OCI-LY1 (cell line): Measurements from ENCODE around the gene SH3RF1.

ENCODE experiments used
- H2AFZ ChIP-seq: fragments of 200-600 bp; sonication (generic), shearing (Covaris generic); 2 replicates; pipeline ENCODE4 v1.6.0; 2014; ENCODE audit warnings: antibody characterized with exemption, mild to moderate bottlenecking, low read length
- H3F3A ChIP-seq: fragments of 200-600 bp; sonication (generic), shearing (Covaris generic); 2 replicates; pipeline ENCODE4 v1.6.0; 2014; ENCODE audit warnings: mild to moderate bottlenecking, antibody characterized with exemption, low read length, moderate library complexity; ENCODE audit not compliant: insufficient read depth
- H3K27ac ChIP-seq: fragments of 200-600 bp; sonication (generic); 2 replicates; pipeline ENCODE4 v1.5.1; 2014; ENCODE audit warnings: low read length, mixed run types, mild to moderate bottlenecking, low read depth; ENCODE audit not compliant: poor library complexity, severe bottlenecking
- H3K27me3 ChIP-seq: fragments of 200-600 bp; sonication (generic); 2 replicates; pipeline ENCODE4 v1.6.0; 2014; ENCODE audit warnings: antibody characterized with exemption, mild to moderate bottlenecking, low read length, moderate library complexity; ENCODE audit not compliant: insufficient read depth
- H3K36me3 ChIP-seq: fragments of 200-600 bp; sonication (generic); 2 replicates; pipeline ENCODE4 v1.6.1; 2014; ENCODE audit warnings: mild to moderate bottlenecking, antibody characterized with exemption, low read length, moderate library complexity, mixed read lengths; ENCODE audit not compliant: insufficient read depth
- H3K4me1 ChIP-seq: fragments of 200-600 bp; sonication (generic); 2 replicates; pipeline ENCODE4 v1.5.1; 2014; ENCODE audit warnings: mild to moderate bottlenecking, low read length, moderate library complexity; ENCODE audit not compliant: insufficient read depth, severe bottlenecking
- H3K4me2 ChIP-seq: fragments of 200-600 bp; sonication (generic), shearing (Covaris generic); 2 replicates; pipeline ENCODE4 v1.6.1; 2014; ENCODE audit warnings: low read length
- H3K4me3 ChIP-seq: fragments of 200-600 bp; sonication (generic); 2 replicates; pipeline ENCODE4 v1.5.1; 2014; ENCODE audit warnings: low read length, low read depth, mild to moderate bottlenecking, mixed read lengths; ENCODE audit not compliant: poor library complexity, severe bottlenecking
- H3K79me2 ChIP-seq: fragments of 200-600 bp; shearing (Covaris generic); 2 replicates; pipeline ENCODE4 v1.6.1; 2016; ENCODE audit warnings: mixed run types, low read length, mixed read lengths; ENCODE audit not compliant: insufficient read depth
- H3K9ac ChIP-seq: fragments of 200-600 bp; sonication (generic), shearing (Covaris generic); 2 replicates; pipeline ENCODE4 v1.6.1; 2014; ENCODE audit warnings: mild to moderate bottlenecking, low read length, mixed read lengths
- H3K9me2 ChIP-seq: fragments of 200-600 bp; sonication (generic), shearing (Covaris generic); 2 replicates; pipeline ENCODE4 v1.6.1; 2014; ENCODE audit warnings: low read depth, mild to moderate bottlenecking, low read length, mixed read lengths
- H3K9me3 ChIP-seq: fragments of 200-600 bp; shearing (Covaris generic); 2 replicates; pipeline ENCODE4 v1.6.1; 2014; ENCODE audit warnings: low read length, mixed read lengths
- H4K20me1 ChIP-seq: fragments of 200-600 bp; sonication (generic), shearing (Covaris generic); 2 replicates; pipeline ENCODE4 v1.6.0; 2016; ENCODE audit warnings: mild to moderate bottlenecking, low read length; ENCODE audit not compliant: insufficient read depth
- EZH2 ChIP-seq: fragments of 200-600 bp; sonication (generic), shearing (Covaris generic); IDR thresholded peaks from 2 replicates; pipeline ENCODE4 v1.8.0; 2017; ENCODE audit warnings: borderline replicate concordance, mixed run types, mild to moderate bottlenecking, antibody characterized with exemption, low read length, moderate library complexity, mixed read lengths
- TF ChIP-seq, protein P1 (sequence below): fragments of 200-600 bp; sonication (generic), shearing (Covaris generic); IDR thresholded peaks from 2 replicates; pipeline ENCODE4 v1.5.1; 2017; ENCODE audit warnings: mild to moderate bottlenecking, antibody characterized with exemption, low read length, moderate library complexity, mixed read lengths

Gene SH3RF1

DNA sequence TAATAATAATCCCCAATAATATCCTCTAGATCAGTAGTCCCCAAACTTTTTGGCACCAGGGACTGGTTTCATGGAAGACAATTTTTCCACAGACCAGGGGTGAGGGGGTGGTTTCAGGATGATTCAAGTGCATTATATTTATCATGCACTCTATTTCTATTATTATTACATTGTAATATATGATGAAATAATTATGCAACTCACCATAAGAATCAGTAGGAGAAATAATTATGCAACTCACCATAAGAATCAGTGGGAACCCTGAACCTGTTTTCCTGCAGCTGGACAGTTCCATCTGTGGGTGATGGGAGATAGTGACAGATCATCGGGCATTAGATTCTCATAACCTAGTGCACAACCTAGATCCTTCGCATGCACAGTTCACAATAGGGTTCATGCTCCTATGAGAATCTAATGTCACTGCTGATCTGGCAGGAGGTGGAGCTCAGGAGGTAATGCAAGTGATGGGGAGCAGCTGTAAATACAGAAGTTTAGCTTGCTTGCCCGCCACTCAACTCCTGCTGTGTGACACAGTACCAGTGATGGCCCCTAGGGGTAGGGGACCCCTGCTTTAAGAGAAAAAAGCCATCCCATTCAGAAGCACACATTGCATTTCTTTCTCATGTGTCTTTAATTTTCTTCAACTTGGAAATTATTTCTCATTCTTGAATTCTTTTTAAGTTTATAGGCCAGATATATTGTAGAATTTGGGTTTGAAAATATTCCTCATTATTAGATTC is 16.0 kb upstream of the SH3RF1 start:
- no peak overlapping the region for H3K4me3 ChIP-seq
- H3K27ac ChIP-seq: no peak overlapping the region
- H3K9me3 ChIP-seq: no peaks in the 10 kb centered on the region
- no peak for TF ChIP-seq EZH2
- TF ChIP-seq, protein P1, sequence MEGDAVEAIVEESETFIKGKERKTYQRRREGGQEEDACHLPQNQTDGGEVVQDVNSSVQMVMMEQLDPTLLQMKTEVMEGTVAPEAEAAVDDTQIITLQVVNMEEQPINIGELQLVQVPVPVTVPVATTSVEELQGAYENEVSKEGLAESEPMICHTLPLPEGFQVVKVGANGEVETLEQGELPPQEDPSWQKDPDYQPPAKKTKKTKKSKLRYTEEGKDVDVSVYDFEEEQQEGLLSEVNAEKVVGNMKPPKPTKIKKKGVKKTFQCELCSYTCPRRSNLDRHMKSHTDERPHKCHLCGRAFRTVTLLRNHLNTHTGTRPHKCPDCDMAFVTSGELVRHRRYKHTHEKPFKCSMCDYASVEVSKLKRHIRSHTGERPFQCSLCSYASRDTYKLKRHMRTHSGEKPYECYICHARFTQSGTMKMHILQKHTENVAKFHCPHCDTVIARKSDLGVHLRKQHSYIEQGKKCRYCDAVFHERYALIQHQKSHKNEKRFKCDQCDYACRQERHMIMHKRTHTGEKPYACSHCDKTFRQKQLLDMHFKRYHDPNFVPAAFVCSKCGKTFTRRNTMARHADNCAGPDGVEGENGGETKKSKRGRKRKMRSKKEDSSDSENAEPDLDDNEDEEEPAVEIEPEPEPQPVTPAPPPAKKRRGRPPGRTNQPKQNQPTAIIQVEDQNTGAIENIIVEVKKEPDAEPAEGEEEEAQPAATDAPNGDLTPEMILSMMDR: peak; percentile 30; the same call in 1 of the 2 replicates
- no peak overlapping the region for H2AFZ ChIP-seq
- no peaks in the 10 kb centered on the region for H3K36me3 ChIP-seq
- H4K20me1 ChIP-seq: no peaks in the 10 kb centered on the region
- H3K27me3 ChIP-seq: no peaks in the 10 kb centered on the region
- H3K9me2 ChIP-seq: no peaks in the 10 kb centered on the region
- H3K79me2 ChIP-seq: no peaks in the 10 kb centered on the region
- no peaks in the 10 kb centered on the region for H3F3A ChIP-seq
- no peak overlapping the region for H3K4me2 ChIP-seq
- no peaks in the 10 kb centered on the region for H3K4me1 ChIP-seq
- H3K9ac ChIP-seq: no peak overlapping the region

DNA sequence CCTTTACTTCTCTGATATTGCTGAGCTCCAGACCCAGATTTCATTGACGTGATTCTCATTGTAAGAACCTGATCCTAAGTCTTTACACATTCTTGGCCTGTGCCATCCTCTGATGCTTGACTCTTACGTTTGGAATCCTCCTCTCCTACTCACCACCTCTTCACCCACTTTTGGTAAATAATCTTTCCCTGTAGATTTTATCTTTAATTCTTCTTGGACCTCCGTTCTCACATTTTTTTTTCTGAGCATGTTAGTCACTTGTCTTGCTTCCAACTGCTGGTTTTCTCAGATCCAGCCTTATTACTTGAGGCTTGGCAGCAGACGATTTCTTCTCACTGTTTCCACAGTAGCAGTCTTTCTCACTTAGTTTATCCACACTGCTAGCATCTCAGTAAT is 12.4 kb upstream of the SH3RF1 start:
- no peaks in the 10 kb centered on the region for H3K36me3 ChIP-seq
- no peaks in the 10 kb centered on the region for H4K20me1 ChIP-seq
- H3K4me1 ChIP-seq: no peaks in the 10 kb centered on the region
- no peak overlapping the region for H3K4me3 ChIP-seq
- no peak overlapping the region for H3K4me2 ChIP-seq
- H3F3A ChIP-seq: no peaks in the 10 kb centered on the region
- TF ChIP-seq, protein P1: no peak
- TF ChIP-seq EZH2: no peak
- H2AFZ ChIP-seq: no peak overlapping the region
- no peaks in the 10 kb centered on the region for H3K27me3 ChIP-seq
- no peaks in the 10 kb centered on the region for H3K9me3 ChIP-seq
- no peaks in the 10 kb centered on the region for H3K9me2 ChIP-seq
- no peak overlapping the region for H3K27ac ChIP-seq
- H3K9ac ChIP-seq: no peak overlapping the region
- H3K79me2 ChIP-seq: no peaks in the 10 kb centered on the region

DNA sequence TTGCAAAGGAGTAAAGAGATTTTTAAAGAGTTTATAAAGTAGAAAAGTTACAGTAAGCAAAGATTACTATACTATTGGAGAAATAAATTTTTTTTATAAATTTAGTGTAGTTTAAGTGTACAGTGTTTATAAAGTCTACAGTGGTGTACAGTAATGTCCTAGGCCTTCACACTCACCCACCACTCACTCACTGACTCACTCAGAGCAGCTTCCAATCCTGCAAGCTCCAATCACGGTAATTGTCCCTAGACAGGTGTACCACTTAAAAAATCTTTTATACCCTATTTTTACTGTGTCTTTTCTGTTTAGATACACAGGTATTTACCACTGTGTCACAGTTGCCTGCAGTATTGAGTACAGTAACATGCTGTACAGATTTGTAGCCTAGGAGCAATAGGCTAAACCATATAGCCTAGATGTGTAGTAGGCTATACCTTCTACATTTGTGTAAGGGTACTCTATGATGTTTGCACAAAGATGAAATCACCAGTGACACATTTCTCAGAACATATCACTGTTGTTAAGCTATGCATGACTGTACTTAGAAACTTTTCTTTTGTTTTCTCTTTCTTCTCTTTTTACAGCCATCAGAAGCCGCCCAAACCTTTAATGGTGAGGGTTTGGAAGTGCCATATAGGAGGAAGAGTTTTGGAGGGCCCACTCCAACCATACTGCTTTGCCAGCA is 11.8 kb upstream of the SH3RF1 start:
- Histone ChIP-seq H3K4me1 (no peaks in the 10 kb centered on the region), H3K9ac (no peak overlapping the region), H3K9me2 (no peaks in the 10 kb centered on the region), H3K27ac (no peak overlapping the region), H2AFZ (no peak overlapping the region), H3K79me2 (no peaks in the 10 kb centered on the region), H3K27me3 (no peaks in the 10 kb centered on the region), H3K9me3 (no peaks in the 10 kb centered on the region), H3F3A (no peaks in the 10 kb centered on the region), H3K4me2 (no peak overlapping the region), H3K4me3 (no peak overlapping the region), H3K36me3 (no peaks in the 10 kb centered on the region), H4K20me1 (no peaks in the 10 kb centered on the region)
- TF ChIP-seq, protein P1: no peak
- no peak for TF ChIP-seq EZH2
